Upper lobe of left lung (tissue), 4 donors: ENCODE data around the gene ELFN2.

ENCODE experiments used
- EP300 ChIP-seq, 4 donors: sonication (generic); formaldehyde crosslinking; IDR thresholded peaks; one replicate each; pipeline ENCODE4 v1.5.1; 2017; ENCODE audit warnings: antibody characterized with exemption in 4 of 4, control low read depth in 2 of 4
- POLR2A ChIP-seq, 4 donors: fragments of 450-650 bp; IDR thresholded peaks; one replicate each; pipeline ENCODE4 v1.5.1; 2016 to 2017; ENCODE audit warnings: antibody characterized with exemption in 4 of 4, mild to moderate bottlenecking in 2 of 4
- TF ChIP-seq, protein P1 (sequence below), 6 experiments: fragments of 450-650 bp in 4 of 6; fragments of 200-600 bp in 2 of 6; sonication (generic) in 2 of 6; IDR thresholded peaks; one replicate each; pipeline ENCODE4 v1.5.1; 2016 to 2019; ENCODE audit warnings: antibody characterized with exemption in 6 of 6

DNA sequence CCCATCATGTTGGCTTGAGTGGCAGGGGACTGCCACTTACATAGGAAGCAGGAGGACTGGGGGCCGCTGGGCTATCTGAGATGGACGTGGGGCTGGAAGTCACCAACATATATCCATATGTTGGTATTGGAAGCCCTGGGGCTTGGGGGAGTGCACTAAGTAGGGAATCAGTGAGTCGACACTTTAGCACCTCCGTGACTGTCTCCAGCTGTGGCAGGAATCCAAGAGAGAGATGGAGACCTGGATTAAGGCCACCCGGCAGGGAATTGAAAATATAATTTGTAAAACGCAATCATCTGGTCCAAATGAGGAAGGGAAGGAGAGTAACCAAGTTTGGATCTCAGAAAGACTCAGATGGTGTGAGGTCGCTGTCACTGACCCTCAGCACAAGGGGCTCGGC is 68.4 kb downstream of the ELFN2 start:
- TF ChIP-seq, protein P1, sequence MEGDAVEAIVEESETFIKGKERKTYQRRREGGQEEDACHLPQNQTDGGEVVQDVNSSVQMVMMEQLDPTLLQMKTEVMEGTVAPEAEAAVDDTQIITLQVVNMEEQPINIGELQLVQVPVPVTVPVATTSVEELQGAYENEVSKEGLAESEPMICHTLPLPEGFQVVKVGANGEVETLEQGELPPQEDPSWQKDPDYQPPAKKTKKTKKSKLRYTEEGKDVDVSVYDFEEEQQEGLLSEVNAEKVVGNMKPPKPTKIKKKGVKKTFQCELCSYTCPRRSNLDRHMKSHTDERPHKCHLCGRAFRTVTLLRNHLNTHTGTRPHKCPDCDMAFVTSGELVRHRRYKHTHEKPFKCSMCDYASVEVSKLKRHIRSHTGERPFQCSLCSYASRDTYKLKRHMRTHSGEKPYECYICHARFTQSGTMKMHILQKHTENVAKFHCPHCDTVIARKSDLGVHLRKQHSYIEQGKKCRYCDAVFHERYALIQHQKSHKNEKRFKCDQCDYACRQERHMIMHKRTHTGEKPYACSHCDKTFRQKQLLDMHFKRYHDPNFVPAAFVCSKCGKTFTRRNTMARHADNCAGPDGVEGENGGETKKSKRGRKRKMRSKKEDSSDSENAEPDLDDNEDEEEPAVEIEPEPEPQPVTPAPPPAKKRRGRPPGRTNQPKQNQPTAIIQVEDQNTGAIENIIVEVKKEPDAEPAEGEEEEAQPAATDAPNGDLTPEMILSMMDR (IDR thresholded peaks at IDR 0.05): no peak
- TF ChIP-seq POLR2A (IDR thresholded peaks at IDR 0.05) (no peak), EP300 (IDR thresholded peaks at IDR 0.05) (no peak)
